Globus pallidus (tissue), 1 donor: ENCODE measurements around the gene AGAP1.
"Not testable (repeated sequence)": the region's sequence is repeated elsewhere in the genome, so short reads cannot be mapped to it uniquely, and the experiment has no call there.

ENCODE experiments used
- DNase-seq: peaks from one replicate; pipeline ENCODE4 v3.0.0-alpha.2; 2015; ENCODE audit warnings: low spot score

Gene AGAP1

DNA sequence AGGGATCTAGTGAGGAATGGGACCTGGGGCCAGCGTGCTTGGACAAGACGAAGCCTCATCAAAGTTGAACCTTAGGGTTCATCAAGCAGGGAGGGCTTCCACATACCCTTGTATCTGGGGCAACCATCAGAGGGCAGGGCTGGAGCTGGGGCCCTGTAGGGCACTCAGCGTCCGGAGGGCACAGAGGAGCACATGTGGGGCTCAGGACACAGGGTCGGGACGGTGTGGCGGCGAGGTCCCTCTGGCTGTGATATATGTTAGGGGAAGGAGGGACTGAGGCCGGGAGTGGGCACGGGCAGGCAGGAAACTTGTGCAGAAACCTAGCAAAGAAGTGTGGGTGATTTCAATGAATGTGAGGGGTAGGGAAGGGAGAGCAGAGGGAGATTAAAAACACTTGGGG, 244.0 kb downstream of the AGAP1 start:
- DNase-seq = no peak

DNA sequence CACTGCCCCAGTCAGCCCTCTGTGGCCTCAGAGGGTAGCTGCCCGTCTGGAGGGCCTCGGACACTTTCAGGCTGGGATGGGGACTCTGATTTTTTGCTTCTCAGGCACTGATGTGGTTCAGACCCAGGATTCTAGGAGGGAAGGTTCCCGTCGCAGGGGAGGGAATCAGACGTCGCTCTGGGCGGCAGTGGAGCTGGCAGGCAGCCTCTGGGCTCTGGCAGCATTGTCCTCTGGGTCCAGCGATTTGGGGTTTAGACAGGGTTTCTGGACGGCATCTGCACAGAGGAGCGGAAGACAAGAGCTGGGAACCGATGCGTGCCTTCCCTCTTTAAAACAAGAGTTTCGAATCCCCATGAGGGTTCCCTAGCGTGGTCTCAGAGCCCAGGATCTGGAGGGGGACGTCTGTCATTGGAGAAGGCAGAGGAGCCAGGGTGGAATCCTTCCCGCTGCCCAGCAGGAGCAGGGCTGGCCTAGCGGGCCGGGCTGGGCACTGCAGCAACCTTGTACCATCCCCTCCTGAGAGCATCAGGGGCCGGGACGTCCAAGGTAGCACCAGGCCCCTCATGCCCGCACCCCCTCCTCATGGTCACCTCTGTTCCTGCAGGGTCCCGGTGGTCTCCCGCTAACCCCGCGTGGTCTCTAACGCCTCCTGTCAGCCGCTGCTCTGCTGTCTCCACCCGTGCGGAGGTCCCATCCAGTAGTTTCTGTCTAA, 246.0 kb downstream of the AGAP1 start:
- DNase-seq = no peak

DNA sequence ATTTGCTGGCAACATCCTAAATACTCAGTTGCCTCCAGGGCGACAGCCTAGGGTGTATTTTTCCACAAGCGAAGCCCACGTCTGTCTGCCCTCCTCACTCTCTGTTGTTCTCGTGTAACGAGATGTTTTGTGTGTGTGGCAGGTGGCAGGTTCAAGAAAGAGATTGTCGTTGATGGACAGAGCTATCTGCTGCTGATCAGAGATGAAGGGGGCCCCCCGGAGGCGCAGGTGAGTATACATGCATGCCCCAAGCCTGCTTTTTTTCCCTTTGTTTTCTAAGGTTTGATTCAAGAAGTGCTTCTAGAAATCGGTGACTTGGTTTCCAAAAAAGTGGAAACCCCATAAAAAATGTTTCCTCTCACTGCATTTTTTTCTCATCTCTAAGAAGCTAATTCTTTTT, 247.0 kb downstream of the AGAP1 start:
- no peak for DNase-seq

DNA sequence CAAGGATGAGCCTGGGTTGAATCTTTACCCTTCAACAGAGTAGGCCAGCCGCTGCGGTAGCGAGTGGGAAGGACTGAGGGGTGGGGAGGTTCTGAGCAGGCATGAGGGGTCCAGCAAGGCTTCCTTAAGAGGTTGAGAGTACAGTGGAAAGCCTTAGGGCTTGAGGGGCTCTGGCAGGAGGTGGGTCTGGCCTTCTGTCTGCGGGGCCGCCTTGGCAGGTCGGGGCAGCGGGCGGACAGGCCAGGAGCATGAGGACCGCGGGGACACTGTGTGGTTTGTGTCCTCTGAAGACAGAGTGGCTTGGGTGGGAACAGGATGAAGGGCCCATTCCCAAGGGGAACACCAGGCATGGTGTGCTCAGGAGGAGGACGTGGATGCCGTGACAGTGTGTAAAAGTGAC, 250.3 kb downstream of the AGAP1 start:
- DNase-seq = no peak

DNA sequence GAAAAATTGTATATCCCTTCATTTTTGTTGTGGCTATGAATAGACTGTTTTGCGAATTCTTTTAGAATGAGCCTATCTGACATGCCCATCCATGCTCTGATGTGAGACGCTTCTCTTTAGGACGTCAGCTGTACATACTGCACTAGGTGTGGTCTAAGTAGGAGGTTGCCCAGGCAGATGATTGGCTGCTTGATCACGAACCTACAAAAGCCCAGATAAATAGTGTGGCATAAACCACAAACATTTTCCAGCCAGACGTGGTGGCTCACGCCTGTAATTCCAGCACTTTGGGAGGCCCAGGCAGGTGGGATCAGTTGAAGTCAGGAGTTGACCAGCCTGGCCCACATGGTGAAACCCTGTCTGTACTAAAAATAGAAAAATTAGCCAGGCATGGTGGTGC, 251.8 kb downstream of the AGAP1 start:
- no peak for DNase-seq

DNA sequence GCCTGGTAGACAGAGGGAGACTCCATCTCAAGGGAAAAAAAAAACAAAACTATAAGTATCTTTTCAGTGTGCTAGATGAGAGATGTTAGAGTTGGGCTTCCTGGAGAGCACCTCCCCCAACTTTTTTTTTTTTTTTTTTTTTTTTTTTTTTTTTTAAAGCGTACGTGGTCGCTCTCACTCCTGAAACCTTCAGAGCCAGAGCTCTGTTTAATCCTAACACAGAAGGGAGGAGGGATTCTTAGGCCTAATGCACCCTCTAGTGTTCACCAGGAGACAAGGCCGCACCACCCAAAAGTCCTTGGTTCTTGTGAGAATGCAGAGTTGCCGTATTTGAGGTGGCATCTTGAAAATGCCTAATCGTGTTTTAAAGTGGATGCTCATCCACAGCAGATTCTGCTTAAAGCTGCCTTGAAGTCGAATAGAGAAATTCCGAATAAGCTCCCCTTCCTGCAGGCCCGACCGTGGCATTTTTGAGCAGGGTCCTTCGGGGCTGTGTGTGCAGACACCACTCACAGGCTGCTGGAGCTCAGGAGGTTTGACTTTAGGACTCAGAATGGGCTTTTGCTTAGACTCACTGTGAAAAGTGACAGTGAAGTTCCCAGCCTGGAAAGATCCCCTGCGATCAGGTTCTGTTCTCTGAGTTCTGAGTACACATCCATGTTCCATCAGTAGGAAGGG, 252.6 kb downstream of the AGAP1 start:
- DNase-seq = peak; percentile 82

DNA sequence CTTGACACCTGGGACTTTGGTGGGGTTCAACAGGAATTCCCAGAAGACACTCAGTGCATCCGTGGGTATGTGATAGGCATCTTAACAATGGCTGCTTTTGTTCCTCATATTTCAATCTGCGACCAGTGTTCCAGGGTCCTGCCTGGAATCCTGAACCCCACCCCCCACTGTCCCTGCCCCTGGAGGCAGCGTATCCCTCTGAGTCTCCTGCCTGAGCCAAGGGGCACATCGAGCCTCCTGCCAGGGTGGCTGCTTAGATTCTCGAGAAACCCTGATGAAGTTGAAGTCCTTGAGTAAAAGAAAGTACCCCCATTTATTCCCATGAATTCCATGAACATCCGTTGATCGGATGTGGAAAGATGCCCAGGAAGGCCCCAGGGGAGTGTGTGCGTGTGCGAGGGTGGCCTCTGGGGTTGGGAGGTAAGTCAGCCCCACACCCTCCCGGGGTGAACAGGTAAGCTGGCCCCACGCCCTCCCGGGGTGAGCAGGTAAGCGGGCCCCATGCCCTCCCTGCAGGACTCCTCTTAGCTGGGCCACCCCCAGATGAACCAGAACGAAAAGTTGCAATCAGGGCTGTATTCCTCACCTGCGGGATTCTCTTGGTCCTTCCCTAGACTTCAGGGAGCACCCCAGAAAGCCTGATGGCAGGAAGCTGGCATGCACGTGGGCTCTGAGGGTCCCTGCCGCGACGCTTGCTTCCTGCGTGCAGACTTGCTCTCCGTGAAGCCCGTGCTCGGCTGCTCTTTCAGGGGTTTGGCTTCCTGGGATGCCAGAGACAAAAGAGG, 253.3 kb downstream of the AGAP1 start:
- DNase-seq = no peak

DNA sequence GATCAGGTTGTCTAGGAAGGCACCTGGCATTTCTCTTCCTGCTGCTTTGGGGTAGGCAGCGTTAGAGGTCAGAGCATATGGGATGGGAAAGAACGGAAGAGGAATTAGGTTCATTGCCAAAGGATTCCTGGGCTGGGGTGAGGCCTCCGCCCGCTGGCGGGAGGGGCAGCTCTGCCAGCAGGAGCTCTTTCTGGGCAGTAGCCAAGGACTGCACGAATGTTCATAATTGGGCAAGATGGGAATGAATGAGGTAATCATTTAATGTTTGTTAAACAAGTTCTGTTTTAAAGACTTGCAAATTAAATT, 253.9 kb downstream of the AGAP1 start:
- DNase-seq = no peak

DNA sequence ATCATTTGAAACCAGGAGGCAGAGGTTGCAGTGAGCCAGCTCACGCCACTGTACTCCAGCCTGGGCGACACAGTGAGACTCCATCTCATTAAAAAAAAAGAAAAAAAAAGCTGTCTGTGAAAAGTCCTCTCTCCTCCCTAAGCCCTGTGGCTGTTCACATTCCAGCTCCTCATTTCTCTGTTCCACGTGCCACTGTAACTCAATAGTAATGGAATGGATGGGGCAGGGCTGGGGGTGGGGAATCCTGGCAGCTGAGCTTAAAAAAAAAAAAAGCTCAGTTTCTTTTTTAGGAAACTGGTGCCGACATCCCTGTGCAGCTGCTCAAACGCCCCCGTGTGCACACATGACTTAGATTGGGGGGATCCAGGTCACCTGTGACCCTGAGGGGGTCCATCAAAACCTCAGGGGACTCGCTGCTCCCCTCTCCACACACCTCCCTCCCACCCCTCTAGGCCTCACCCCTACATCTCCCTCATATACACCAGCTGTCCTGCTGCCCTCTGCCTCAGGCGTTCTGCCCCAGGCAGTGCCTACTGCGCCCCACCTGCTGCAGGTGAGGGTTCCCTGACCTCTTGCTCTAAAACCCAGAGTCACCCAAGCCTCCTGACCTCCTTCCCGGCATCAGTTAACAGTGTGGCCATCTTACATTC, 255.4 kb downstream of the AGAP1 start:
- no peak for DNase-seq

DNA sequence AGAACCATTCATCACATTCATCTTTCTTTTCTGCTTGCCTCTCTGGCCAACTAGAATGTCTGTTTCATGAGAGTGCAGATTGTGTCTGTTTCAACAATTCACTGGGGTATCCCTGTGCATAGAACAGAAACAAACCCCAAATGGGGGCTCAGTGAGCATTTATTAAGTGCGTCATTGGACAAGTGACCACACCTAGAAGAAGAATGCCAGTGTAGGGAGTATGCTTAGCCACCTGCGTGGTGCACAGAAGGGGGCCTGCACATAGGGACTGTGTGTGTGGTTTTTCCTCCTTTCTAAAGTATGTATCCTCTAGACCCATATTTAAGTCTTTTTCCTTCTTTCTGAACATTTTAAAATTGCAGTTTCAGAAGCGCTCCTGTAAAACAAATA, 255.9 kb downstream of the AGAP1 start:
- no peak for DNase-seq

DNA sequence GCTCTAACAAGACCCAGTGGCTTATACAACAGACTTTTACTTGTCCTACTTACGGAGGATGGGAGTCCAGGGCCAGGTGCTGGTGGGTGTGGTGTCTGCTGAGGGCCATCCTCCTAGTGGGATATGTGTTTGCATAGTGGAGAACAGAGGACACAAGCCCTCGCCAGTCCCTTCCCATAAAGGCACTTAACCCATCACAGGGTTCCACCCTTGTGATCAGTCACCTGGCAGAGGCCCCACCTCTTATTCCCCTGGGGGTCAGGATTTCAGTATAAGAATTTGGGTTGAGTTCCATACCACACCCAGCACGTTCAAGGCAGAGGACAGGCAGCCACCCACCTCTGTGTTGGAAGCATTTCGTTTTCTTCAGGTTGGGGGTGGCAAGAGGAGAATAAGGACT, 259.0 kb downstream of the AGAP1 start:
- no peak for DNase-seq

DNA sequence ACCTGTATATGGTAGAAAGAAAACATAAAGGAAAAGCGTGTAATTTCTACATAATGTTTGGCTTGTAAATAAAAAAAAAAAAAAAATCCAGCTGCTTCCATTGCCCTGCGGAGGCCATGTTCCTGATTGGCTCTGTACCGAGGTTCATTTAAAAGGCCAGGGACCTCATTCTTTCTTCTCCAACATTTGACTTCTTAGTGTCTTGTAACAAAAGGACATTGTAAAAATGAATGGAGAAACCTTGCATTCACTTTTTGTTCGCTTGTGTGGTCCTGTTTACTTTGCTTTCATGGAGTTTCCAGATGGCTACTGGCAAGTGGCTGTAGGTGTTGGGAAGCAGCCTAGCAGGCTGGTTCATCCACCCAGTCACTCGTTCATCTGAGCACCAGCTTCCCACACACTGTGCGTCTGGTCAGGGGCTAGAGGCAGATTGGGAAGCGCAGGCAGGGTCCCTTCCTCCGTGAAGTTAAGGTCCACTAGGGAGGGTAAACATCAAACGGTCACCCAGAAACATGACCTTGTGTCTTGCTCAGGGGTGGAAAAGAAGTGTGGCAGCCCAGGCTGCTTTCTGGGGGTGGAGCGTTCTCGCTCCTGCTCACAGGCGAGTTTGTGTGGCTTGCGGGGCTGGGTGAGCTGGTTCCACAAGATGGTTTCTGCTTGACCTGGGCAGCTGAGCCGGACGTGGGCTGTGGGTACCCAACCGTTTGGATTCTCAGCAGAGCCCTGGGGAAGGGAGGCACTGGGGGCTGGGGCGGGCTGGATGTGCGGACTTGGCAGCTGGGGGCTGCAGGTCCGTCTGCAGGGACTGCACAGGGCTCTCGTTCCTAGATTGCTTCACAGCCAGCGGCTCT, 260.7 kb downstream of the AGAP1 start:
- DNase-seq = no peak

DNA sequence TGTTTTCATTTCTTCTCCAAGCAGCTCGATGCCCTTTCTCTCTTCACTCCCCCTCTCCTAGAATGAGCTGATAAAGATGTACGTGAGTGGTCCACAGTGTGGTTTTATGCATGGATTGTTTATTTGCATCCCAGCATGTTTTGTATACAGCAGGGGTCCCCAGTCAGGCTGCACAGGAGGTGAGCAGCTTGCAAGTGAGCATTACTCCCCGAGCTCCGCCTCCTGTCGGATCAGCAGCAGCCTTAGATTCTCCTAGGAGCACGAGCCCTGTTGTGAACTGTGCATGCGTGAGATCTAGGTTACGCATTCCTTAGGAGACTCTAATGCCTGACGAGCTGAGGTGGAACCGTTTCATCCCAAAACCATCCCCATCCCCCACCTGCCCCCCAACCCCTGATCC, 262.6 kb downstream of the AGAP1 start:
- no peak for DNase-seq

DNA sequence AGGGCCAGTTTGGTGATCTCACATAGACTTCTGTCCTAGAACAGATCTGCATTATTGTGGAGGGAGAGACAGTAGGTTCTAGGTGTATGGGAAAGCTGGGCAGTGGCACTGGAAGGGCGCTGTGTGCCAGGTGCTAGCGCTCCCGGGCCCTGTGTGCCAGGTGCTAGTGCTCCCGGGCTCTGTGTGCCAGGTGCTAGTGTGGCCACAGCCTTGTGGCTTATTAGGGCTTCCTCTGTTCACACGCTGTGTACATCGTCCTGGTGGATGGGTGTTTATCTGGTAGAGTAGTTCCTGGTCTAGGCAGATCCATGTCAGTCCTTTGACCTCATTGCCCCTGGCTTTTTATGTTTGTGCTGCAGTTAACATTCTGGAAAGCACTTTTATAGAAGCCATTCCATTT, 263.4 kb downstream of the AGAP1 start:
- DNase-seq = no peak

DNA sequence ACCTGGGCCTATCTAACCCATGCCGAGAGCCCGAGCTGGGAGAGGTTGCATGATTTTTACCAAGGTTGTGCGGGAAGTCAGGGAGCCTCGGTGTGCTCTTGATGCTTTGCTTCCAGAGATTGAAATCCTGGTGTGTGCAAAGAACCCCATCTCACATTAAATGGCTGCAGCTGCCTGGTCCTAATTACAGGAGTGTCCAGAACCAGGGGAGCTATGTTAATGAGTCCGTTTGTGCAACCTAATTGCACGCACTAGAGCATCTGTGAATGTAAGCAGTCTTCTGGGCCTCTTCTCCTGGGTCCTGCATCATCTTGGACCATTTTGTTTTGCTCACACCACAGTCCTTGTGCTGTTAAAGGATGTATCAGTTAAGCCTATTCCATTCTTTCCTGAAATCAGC, 263.8 kb downstream of the AGAP1 start:
- DNase-seq = no peak

DNA sequence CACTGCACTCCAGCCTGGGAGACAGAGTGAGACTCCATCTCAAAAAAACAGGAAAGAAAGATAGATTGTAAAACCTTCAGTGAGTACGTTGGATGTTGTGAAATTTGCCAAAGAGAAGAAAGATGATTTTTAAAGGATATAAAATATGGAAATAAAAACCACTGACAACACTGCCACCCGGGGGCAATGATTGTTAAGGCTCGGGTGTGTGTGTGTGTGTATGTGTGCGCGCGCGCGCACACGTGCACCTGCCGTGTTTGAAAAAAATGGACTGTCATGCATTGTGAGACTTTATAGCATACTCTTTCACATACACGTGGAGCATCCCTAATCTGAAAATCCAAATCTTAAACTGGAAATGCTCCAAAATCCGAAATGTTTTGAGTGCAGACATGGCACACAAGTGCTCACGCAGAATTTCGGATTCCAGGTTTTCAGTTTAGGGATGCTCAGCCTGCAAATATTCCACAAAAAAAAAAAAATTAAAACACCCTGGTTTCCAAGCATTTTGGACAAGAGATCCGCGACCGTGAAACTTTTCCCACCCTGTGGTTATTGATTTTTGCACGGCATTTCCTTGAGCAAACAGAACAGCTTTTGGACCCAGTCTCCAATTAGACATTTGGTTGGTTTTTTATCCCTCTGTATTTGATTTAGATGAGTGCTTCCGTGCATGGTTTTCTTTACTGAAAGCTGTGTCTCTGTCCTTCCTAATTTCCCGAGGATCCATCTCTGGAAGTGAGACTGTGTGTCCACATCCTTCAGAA, 269.2 kb downstream of the AGAP1 start:
- no peak for DNase-seq

DNA sequence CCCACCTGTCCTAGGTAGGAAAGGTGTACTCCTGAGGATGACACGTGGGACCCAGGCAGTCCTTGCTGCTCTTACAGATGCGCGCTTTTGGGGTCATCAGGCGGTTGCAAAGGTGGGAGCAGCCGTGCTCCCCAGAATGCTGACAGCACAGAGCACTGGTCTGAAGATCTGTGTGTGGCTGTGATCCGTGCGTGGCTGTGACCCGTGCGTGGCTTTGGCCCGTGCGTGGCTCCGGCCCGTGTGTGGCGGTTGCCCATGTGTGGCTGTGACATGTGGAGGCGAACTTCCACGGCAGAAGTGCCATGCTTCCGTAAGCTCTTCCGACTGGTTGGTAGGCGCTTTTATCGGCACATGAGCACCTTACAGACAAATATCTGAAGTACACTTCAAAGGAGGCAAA, 270.0 kb downstream of the AGAP1 start:
- no peak for DNase-seq

DNA sequence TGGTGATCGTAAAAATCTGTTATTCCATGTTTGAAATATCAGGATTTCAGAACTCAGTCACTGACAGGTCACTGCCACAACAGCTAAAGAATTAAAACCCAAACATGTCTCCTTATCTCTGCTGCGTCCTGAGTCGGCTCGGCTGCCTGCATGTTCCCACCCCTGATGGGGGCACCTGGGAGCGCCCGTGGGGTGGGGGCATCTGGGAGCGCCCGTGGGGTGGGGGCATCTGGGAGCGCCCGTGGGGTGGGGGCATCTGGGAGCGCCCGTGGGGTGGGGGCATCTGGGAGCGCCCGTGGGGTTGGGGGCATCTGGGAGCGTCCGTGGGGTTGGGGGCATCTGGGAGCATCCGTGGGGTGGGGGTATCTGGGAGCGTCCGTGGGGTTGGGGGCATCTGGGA, 270.6 kb downstream of the AGAP1 start:
- not testable (repeated sequence) for DNase-seq

DNA sequence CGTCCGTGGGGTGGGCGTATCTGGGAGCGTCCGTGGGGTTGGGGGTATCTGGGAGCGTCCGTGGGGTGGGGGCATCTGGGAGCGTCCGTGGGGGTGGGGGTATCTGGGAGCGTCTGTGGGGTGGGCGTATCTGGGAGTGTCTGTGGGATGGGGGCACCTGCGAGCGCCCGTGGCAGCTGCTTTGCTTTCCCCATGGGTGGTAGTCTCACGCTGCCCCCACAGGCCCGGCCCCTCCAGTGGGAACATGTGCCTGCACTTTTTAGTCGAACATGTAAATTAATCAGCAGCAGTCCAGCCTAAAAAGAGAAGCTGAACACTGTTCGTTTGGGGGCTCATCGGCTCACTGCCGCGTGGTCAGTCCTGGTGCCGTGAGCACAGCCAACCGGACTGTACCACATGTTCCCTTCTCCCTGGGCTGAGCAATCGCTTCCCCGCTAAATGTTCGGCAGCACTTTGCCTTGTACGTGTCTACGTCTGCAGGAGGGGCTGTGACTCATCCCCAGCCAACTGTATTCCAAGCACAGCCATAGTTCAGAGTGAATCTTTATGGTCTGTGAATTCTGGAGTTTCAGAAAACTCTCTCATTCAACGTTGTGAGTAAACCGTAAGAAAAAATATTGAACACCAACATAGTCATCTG, 271.5 kb downstream of the AGAP1 start:
- DNase-seq = no peak

DNA sequence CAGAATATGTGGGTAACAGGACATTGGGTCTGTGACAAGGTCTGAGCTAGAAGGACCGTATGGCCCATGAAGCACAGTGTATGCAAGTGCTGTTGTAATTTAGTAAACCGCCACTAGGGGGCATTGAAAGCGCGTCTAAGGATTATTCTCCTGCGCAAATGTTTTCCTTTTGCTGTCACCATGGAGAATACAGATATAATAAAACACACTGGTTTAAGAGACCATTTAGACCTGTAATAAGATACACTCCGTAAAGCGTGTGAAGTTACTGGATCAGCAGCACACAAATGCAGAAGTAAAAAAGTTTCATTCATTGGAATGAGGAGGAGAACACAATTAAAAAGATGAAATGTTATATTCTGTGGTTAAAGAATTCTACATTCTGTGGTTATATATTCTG, 272.4 kb downstream of the AGAP1 start:
- DNase-seq = peak; percentile 77

DNA sequence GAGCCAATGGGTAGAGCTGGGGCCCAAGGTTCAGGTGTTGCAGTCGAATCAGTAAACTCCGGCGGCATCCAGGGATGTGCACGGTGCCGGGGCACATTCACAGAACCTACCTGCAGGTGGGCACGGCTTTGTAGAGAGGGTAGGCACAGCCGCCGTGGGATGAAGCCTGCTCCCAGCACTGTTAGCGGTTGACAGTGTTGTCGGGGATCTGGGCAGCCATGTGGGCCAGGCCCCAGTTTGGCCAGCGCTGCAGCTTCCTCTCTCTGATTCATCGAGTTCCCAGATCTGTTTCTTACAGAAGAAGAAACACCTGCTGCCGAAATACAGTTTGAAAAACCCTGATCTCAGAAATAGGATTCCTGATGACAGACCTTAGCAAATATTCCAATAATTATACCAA, 274.8 kb downstream of the AGAP1 start:
- DNase-seq = no peak
